H1 (cell line): ENCODE data around the gene PRKCA. TPM values are rescaled to one million over a fixed set of nuclear protein-coding genes. Genes with fewer than 3 reads are reported as not detected.

Source experiments
- CTCF ChIA-PET: fragments of 300-600 bp; sonication (Branson Sonifier 250); formaldehyde crosslinking; loops from one replicate; lab custom pipeline; 2021; ENCODE audit not compliant: partially characterized antibody; lab: Charles Lee
- POLR2A ChIA-PET: fragments of 300-600 bp; sonication (Branson Sonifier 250); formaldehyde crosslinking; loops from one replicate; lab custom pipeline; 2021; ENCODE audit warnings: inconsistent platforms; ENCODE audit not compliant: partially characterized antibody; lab: Charles Lee
- DNase-seq, 2 experiments: peaks; one replicate each; pipeline versions ENCODE4 v3.0.0 to v3.0.0-alpha.2; 2010 to 2022; ENCODE audit warnings: low spot score in 2 of 2, low read depth in 1 of 2, mixed read lengths in 1 of 2
- FAIRE-seq: peaks from 2 replicates; lab custom pipeline; 2011; peaks lifted over from hg19 to GRCh38; lab: Jason Lieb, UNC
- H2AFZ ChIP-seq: 2 replicates; pipeline ENCODE4 v1.8.1; 2012; ENCODE audit warnings: low read length, inconsistent platforms
- H2AK5ac ChIP-seq: 2 replicates; pipeline ENCODE4 v1.6.1; 2013; ENCODE audit warnings: low read depth, low read length
- H2BK120ac ChIP-seq: replicated peaks from 2 replicates; pipeline ENCODE3; 2013; ENCODE audit warnings: low read depth, low read length, inconsistent platforms
- H2BK12ac ChIP-seq: 2 replicates; pipeline ENCODE4 v1.6.1; 2013; ENCODE audit warnings: low read depth, low read length
- H2BK15ac ChIP-seq: 2 replicates; pipeline ENCODE4 v1.6.1; 2013; ENCODE audit warnings: low read length
- H2BK20ac ChIP-seq: 2 replicates; pipeline ENCODE4 v1.6.1; 2013; ENCODE audit warnings: low read length
- H2BK5ac ChIP-seq: 2 replicates; pipeline ENCODE4 v1.6.1; 2013; ENCODE audit warnings: low read depth, low read length
- H3K14ac ChIP-seq: 2 replicates; pipeline ENCODE4 v1.6.1; 2013; ENCODE audit warnings: inconsistent platforms; ENCODE audit not compliant: insufficient read length
- H3K18ac ChIP-seq: 2 replicates; pipeline ENCODE4 v1.6.1; 2013; ENCODE audit warnings: low read length; ENCODE audit errors: extremely low read depth
- H3K23ac ChIP-seq: 2 replicates; pipeline ENCODE4 v1.6.1; 2013; ENCODE audit warnings: inconsistent platforms; ENCODE audit not compliant: insufficient read length
- H3K23me2 ChIP-seq: 2 replicates; pipeline ENCODE4 v1.6.1; 2013; ENCODE audit warnings: low read depth, low read length
- H3K27ac ChIP-seq: 2 replicates; pipeline ENCODE4 v1.6.1; 2011; ENCODE audit warnings: low read depth, low read length, inconsistent platforms
- H3K27me3 ChIP-seq, 4 experiments: replicated peaks in 1 of 4; 1 replicate in 1 of 4; 2 replicates in 3 of 4; pipeline versions ENCODE4 v1.6.1 to v1.8.1; 2011 to 2013; ENCODE audit warnings: low read length in 3 of 4, mild to moderate bottlenecking in 3 of 4, inconsistent platforms in 2 of 4, mixed read lengths in 2 of 4, moderate library complexity in 1 of 4; ENCODE audit not compliant: control insufficient read depth in 3 of 4, insufficient read depth in 3 of 4; ENCODE audit errors: extremely low read depth in 1 of 4
- H3K36me3 ChIP-seq, 4 experiments: 2 replicates each; pipeline versions ENCODE4 v1.6.1 to v1.8.1; 2011 to 2013; ENCODE audit warnings: mild to moderate bottlenecking in 4 of 4, low read length in 3 of 4, moderate library complexity in 2 of 4, control low read depth in 1 of 4, inconsistent platforms in 1 of 4; ENCODE audit not compliant: insufficient read depth in 4 of 4, control insufficient read depth in 2 of 4
- H3K4ac ChIP-seq: replicated peaks from 2 replicates; pipeline ENCODE3; 2013; ENCODE audit warnings: low read length, low read depth, mixed read lengths, inconsistent platforms; ENCODE audit not compliant: insufficient read length
- H3K4me1 ChIP-seq, 4 experiments: replicated peaks in 1 of 4; 1 replicate in 1 of 4; 2 replicates in 3 of 4; pipeline versions ENCODE4 v1.6.1 to v1.8.1; 2011 to 2013; ENCODE audit warnings: low read length in 3 of 4, inconsistent platforms in 2 of 4, mixed read lengths in 1 of 4; ENCODE audit not compliant: insufficient read depth in 4 of 4, control insufficient read depth in 3 of 4
- H3K4me2 ChIP-seq, 2 experiments: 2 replicates each; pipeline versions ENCODE4 v1.6.1 to v1.8.1; 2011 to 2013; ENCODE audit warnings: low read depth in 2 of 2, low read length in 2 of 2, control low read depth in 1 of 2, inconsistent platforms in 1 of 2, mild to moderate bottlenecking in 1 of 2; ENCODE audit not compliant: insufficient read depth in 1 of 2
- H3K4me3 ChIP-seq, 4 experiments: fragments of 200-600, 300-600 bp in 1 of 4; sonication (generic), shearing (Covaris generic), sonication (Bioruptor Twin) in 1 of 4; 2 replicates each; pipeline versions ENCODE4 v1.5.1 to v1.8.1; 2011 to 2016; ENCODE audit warnings: low read length in 4 of 4, low read depth in 3 of 4, control low read depth in 2 of 4, inconsistent platforms in 2 of 4, mild to moderate bottlenecking in 2 of 4, mixed read lengths in 1 of 4, moderate library complexity in 1 of 4; ENCODE audit not compliant: insufficient read depth in 2 of 4; ENCODE audit errors: extremely low read depth in 1 of 4
- H3K56ac ChIP-seq: replicated peaks from 2 replicates; pipeline ENCODE3; 2013; ENCODE audit warnings: low read depth, mild to moderate bottlenecking, mixed read lengths, low read length, inconsistent platforms; ENCODE audit not compliant: insufficient read length
- H3K79me1 ChIP-seq: 2 replicates; pipeline ENCODE4 v1.6.1; 2013; ENCODE audit warnings: low read depth, low read length, control low read depth
- H3K79me2 ChIP-seq, 2 experiments: 2 replicates each; pipeline versions ENCODE4 v1.6.1 to v1.8.1; 2012 to 2013; ENCODE audit warnings: low read length in 2 of 2, mild to moderate bottlenecking in 2 of 2, inconsistent platforms in 1 of 2; ENCODE audit not compliant: insufficient read depth in 2 of 2, control insufficient read depth in 1 of 2
- H3K9ac ChIP-seq, 4 experiments: replicated peaks in 1 of 4; 1 replicate in 1 of 4; 2 replicates in 3 of 4; pipeline versions ENCODE4 v1.6.1 to v1.8.1; 2011 to 2013; ENCODE audit warnings: low read depth in 3 of 4, low read length in 3 of 4, control low read depth in 2 of 4, mild to moderate bottlenecking in 2 of 4, moderate library complexity in 2 of 4, inconsistent platforms in 1 of 4; ENCODE audit errors: extremely low read depth in 1 of 4
- H3K9me3 ChIP-seq, 2 experiments: 2 replicates each; pipeline versions ENCODE4 v1.6.1 to v1.8.1; 2012 to 2013; ENCODE audit warnings: mild to moderate bottlenecking in 2 of 2, moderate library complexity in 2 of 2, control low read depth in 1 of 2, inconsistent platforms in 1 of 2, low read depth in 1 of 2, low read length in 1 of 2, mixed read lengths in 1 of 2; ENCODE audit not compliant: insufficient read depth in 2 of 2
- H4K20me1 ChIP-seq, 2 experiments: replicated peaks in 1 of 2; 2 replicates each; pipeline versions ENCODE3 to v1.8.1; 2011 to 2013; ENCODE audit warnings: inconsistent platforms in 2 of 2, low read length in 2 of 2, mild to moderate bottlenecking in 1 of 2; ENCODE audit not compliant: insufficient read depth in 2 of 2, control insufficient read depth in 1 of 2
- H4K5ac ChIP-seq: 2 replicates; pipeline ENCODE4 v1.6.1; 2013; ENCODE audit warnings: low read length, low read depth, mixed read lengths, inconsistent platforms; ENCODE audit not compliant: insufficient read length
- H4K8ac ChIP-seq: 2 replicates; pipeline ENCODE4 v1.8.0; 2013; ENCODE audit warnings: mild to moderate bottlenecking, moderate library complexity, low read length, inconsistent platforms; ENCODE audit not compliant: insufficient read depth; ENCODE audit errors: extremely low read depth
- H4K91ac ChIP-seq: replicated peaks from 2 replicates; pipeline ENCODE3; 2013; ENCODE audit warnings: low read length, mixed read lengths, inconsistent platforms; ENCODE audit not compliant: insufficient read length
- CBX5 ChIP-seq: fragments of 300-800, 300-1000 bp; sonication (generic); IDR thresholded peaks from 2 replicates; pipeline ENCODE4 v1.7.1; 2016; ENCODE audit warnings: antibody characterized with exemption, low read length, low read depth
- FOSL1 ChIP-seq: IDR thresholded peaks from 2 replicates; pipeline ENCODE4 v1.6.1; 2011; ENCODE audit warnings: mild to moderate bottlenecking, low read depth, low read length, moderate library complexity; ENCODE audit not compliant: insufficient read depth
- HDAC2 ChIP-seq, 2 experiments: fragments of 300-600 bp in 1 of 2; sonication (generic) in 1 of 2; IDR thresholded peaks; 2 replicates each; pipeline ENCODE4 v1.6.1; 2011 to 2012; ENCODE audit warnings: low read depth in 2 of 2, low read length in 2 of 2, mild to moderate bottlenecking in 2 of 2, moderate library complexity in 2 of 2, borderline replicate concordance in 1 of 2, inconsistent platforms in 1 of 2
- JUN ChIP-seq: IDR thresholded peaks from 2 replicates; pipeline ENCODE4 v1.6.1; 2011; ENCODE audit warnings: low read depth, mild to moderate bottlenecking, improper control_type of control experiment, low read length
- RAD21 ChIP-seq, 2 experiments: IDR thresholded peaks in 1 of 2; conservative IDR thresholded peaks in 1 of 2; 2 replicates each; pipeline ENCODE4 v1.6.1; 2011; ENCODE audit warnings: low read depth in 2 of 2, low read length in 2 of 2, improper control_type of control experiment in 1 of 2, inconsistent platforms in 1 of 2, mild to moderate bottlenecking in 1 of 2, moderate library complexity in 1 of 2
- SRF ChIP-seq: IDR thresholded peaks from 2 replicates; pipeline ENCODE4 v1.6.1; 2011; ENCODE audit warnings: mild to moderate bottlenecking, low read depth, low read length, moderate library complexity
- WGBS, 2 experiments: shearing (Covaris generic) in 1 of 2; methylation state at CpG; one replicate each; pipeline versions ENCODE4 v1.1.6 to v1.1.7; 2013 to 2015; ENCODE audit warnings: low lambda C conversion rate in 2 of 2, mixed read lengths in 2 of 2, inconsistent platforms in 1 of 2, low coverage in 1 of 2, missing lambda C conversion rate in 1 of 2; ENCODE audit not compliant: insufficient replicate concordance in 2 of 2, insufficient coverage in 1 of 2, insufficient read length in 1 of 2; ENCODE audit errors: extremely low coverage in 1 of 2, missing lambda C conversion rate in 1 of 2; 5-methylcytosine and 5-hydroxymethylcytosine counted together
- polyA plus RNA-seq, 7 experiments: library from polyadenylated mRNA; depleted of rRNA in 3 of 7; stranded (reverse) in 5 of 7; unstranded in 2 of 7; fragments of >200 nt in 5 of 7; fragments of 200-250 nt in 2 of 7; gene quantifications; 1 replicate in 5 of 7; 2 replicates in 1 of 7; 4 replicates in 1 of 7; pipeline versions ENCODE4 v1.2.1 to v1.2.3, GENCODE V29; 2011 to 2013; ENCODE audit warnings: missing spikeins in 2 of 7, mixed read lengths in 2 of 7
- total RNA-seq: library from RNA; stranded (reverse); fragmentation: NEBNext Ultra II Directional; extraction: Animal tissue kit (Norgen Biotek cat#: 25700); gene quantifications from 2 replicates; pipeline ENCODE4 v1.2.1, GENCODE V29; 2021

The PRKCA gene
- total and polyA plus RNA-seq, 2 of the 8 experiments (the other 6 are each of a cell fraction or from before 2014, with no cell fraction given): 5.8 to 17.8 TPM

GRCh38 chr17:66727634-66728570, 425.5 kb downstream of the PRKCA start:
- Histone ChIP-seq H3K23me2 (no peaks in the 10 kb centered on the region), H2BK120ac (no peak overlapping the region), H4K5ac (no peak overlapping the region), H4K8ac (no peak overlapping the region), H3K4ac (no peak overlapping the region), H2AFZ (no peak overlapping the region), H3K27me3 (no peaks in the 10 kb centered on the region), H4K20me1 (no peaks in the 10 kb centered on the region), H3K4me2 (no peak overlapping the region), H3K14ac (no peak overlapping the region), H3K79me1 (no peaks in the 10 kb centered on the region), H3K18ac (0 out of 2 replicates have a peak overlapping the region, but pooled peaks have one; percentile 68), H3K56ac (no peak overlapping the region), H2BK12ac (peak overlapping the region; percentile 86; the same call in 1 of the 2 replicates), H3K4me3 (no peak overlapping the region), H3K9ac (no peak overlapping the region), H3K79me2 (no peaks in the 10 kb centered on the region), H3K23ac (no peak overlapping the region), H2BK20ac (no peak overlapping the region; the same call in none of the 2 replicates), H4K91ac (peak overlapping the region; percentile 72), H3K4me1 (peaks cover 9 to 26% (median 18%) of the 10 kb centered on the region in 4 experiments), H2AK5ac (peak overlapping the region; percentile 67; the same call in 1 of the 2 replicates), H2BK15ac (peak overlapping the region; percentile 61; the same call in 1 of the 2 replicates), H3K36me3 (no peaks in the 10 kb centered on the region), H3K9me3 (no peaks in the 10 kb centered on the region), H3K27ac (no peak overlapping the region), H2BK5ac (peak overlapping the region; percentile 69)
- ChIA-PET POLR2A (interaction anchor here (1.0 kb wide), 1 partner anchor 105 kb away, joined by 4 read pairs; no protein-coding TSS in a partner anchor), CTCF (interaction anchor here (0.7 to 6.2 kb wide), 50 partner anchors 9 to 513 kb away, joined by 3 to 59 read pairs (median 4); partner anchors contain the start of gene CACNG5)
- WGBS, 2 experiments: 72% methylated on average over 17 of the region's 17 CpGs; no CpG with 5 or more reads in 1 of the 2 experiments
- FAIRE-seq (peak; percentile 84), DNase-seq (peak; percentile 31 to 78)
- TF ChIP-seq JUN (no peak), FOSL1 (no peak), HDAC2 (IDR thresholded peaks at IDR 0.05; ENCODE audit: borderline replicate concordance in 1 of 2, low read depth in 2 of 2, low read length in 2 of 2) (no peak), CBX5 (no peak), RAD21 (IDR thresholded peaks at IDR 0.05 in 1 of 2, conservative IDR thresholded peaks at IDR 0.05 in 1 of 2; ENCODE audit: low read depth in 2 of 2, low read length in 2 of 2) (peak; percentile 85 to 93), SRF (no peak)
